Osteocyte (in vitro differentiated cells): ENCODE results near the gene TLX2. TPM values are rescaled to one million over a fixed set of nuclear protein-coding genes. Genes with fewer than 3 reads are reported as not detected.

ENCODE experiments used
- DNase-seq: peaks from one replicate; pipeline ENCODE4 v3.0.0; 2021; ENCODE audit warnings: mixed read lengths; ENCODE audit not compliant: unreplicated experiment; ENCODE audit errors: extremely low spot score
- H3K27ac Mint-ChIP-seq: one replicate; pipeline ENCODE4 v1.8.0; 2021; ENCODE audit warnings: mild to moderate bottlenecking, mixed read lengths; ENCODE audit not compliant: unreplicated experiment
- H3K27me3 Mint-ChIP-seq: one replicate; pipeline ENCODE4 v1.8.0; 2021; ENCODE audit warnings: mixed read lengths; ENCODE audit not compliant: unreplicated experiment
- H3K36me3 Mint-ChIP-seq: one replicate; pipeline ENCODE4 v1.8.0; 2021; ENCODE audit warnings: mixed read lengths; ENCODE audit not compliant: unreplicated experiment
- H3K4me1 Mint-ChIP-seq: one replicate; pipeline ENCODE4 v1.8.0; 2021; ENCODE audit warnings: mixed read lengths; ENCODE audit not compliant: unreplicated experiment
- H3K4me3 Mint-ChIP-seq: one replicate; pipeline ENCODE4 v1.8.0; 2021; ENCODE audit warnings: mild to moderate bottlenecking, moderate library complexity, mixed read lengths; ENCODE audit not compliant: unreplicated experiment
- H3K9me3 Mint-ChIP-seq: one replicate; pipeline ENCODE4 v1.8.0; 2021; ENCODE audit warnings: mixed read lengths; ENCODE audit not compliant: unreplicated experiment
- total RNA-seq: library from RNA; stranded (reverse); gene quantifications from 2 replicates; pipeline ENCODE4 v1.2.1, GENCODE V29; 2021
- TF ChIP-seq, protein P1 (sequence below): fragments of 200-600 bp; sonication (generic); IDR thresholded peaks from 2 replicates; pipeline ENCODE4 v1.5.0; 2021; ENCODE audit warnings: antibody characterized with exemption, mild to moderate bottlenecking, moderate library complexity

Gene TLX2
- total RNA-seq, 1 donor from 2014 or later, result not detected

- H3K4me1 Mint-ChIP-seq, result peaks cover 45% of the 10 kb centered on the region
- no peak overlapping the region for H3K4me3 Mint-ChIP-seq
- no peaks in the 10 kb centered on the region for H3K36me3 Mint-ChIP-seq
- TF ChIP-seq, protein P1, sequence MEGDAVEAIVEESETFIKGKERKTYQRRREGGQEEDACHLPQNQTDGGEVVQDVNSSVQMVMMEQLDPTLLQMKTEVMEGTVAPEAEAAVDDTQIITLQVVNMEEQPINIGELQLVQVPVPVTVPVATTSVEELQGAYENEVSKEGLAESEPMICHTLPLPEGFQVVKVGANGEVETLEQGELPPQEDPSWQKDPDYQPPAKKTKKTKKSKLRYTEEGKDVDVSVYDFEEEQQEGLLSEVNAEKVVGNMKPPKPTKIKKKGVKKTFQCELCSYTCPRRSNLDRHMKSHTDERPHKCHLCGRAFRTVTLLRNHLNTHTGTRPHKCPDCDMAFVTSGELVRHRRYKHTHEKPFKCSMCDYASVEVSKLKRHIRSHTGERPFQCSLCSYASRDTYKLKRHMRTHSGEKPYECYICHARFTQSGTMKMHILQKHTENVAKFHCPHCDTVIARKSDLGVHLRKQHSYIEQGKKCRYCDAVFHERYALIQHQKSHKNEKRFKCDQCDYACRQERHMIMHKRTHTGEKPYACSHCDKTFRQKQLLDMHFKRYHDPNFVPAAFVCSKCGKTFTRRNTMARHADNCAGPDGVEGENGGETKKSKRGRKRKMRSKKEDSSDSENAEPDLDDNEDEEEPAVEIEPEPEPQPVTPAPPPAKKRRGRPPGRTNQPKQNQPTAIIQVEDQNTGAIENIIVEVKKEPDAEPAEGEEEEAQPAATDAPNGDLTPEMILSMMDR, result no peak
- H3K27ac Mint-ChIP-seq, result peak overlapping the region; percentile 64
- DNase-seq, result no peak
- H3K27me3 Mint-ChIP-seq, result no peaks in the 10 kb centered on the region
- H3K9me3 Mint-ChIP-seq, result no peaks in the 10 kb centered on the region
These were observed 52.5 kb downstream of the TLX2 start for GRCh38 chr2:74566754-74567085.

Other genes with a start within 250 kb of the TLX2 start
- 1.6 and 2.3 TPM in 2 replicates for gene SLC4A5, start 171.0 kb upstream of the TLX2 start, total RNA-seq
- gene DCTN1, start 134.1 kb upstream of the TLX2 start, total RNA-seq, result 182 and 186 TPM in 2 replicates
- 2.4 and 2.8 TPM in 2 replicates for gene C2orf81, start 92.8 kb upstream of the TLX2 start, total RNA-seq
- gene WDR54, start 92.7 kb upstream of the TLX2 start, total RNA-seq, result 15.8 and 16.2 TPM in 2 replicates
- 19.1 and 22.1 TPM in 2 replicates for gene RTKN, start 72.5 kb upstream of the TLX2 start, total RNA-seq
- gene INO80B, start 59.4 kb upstream of the TLX2 start, total RNA-seq, result 34.9 and 41.9 TPM in 2 replicates
- 86.3 and 96.1 TPM in 2 replicates for gene WBP1, start 56.0 kb upstream of the TLX2 start, total RNA-seq
- 55.9 and 59.5 TPM in 2 replicates for gene MOGS, start 49.1 kb upstream of the TLX2 start, total RNA-seq
- gene MRPL53, start 41.8 kb upstream of the TLX2 start, total RNA-seq, result 61.5 and 67.5 TPM in 2 replicates
- gene CCDC142, start 31.5 kb upstream of the TLX2 start, total RNA-seq, result 20.6 TPM in 2 replicates
- gene TTC31, start 31.4 kb upstream of the TLX2 start, total RNA-seq, result 24.2 and 24.3 TPM in 2 replicates
- 1.0 and 1.1 TPM in 2 replicates for gene LBX2, start 14.8 kb upstream of the TLX2 start, total RNA-seq
- gene PCGF1, start 6.8 kb upstream of the TLX2 start, total RNA-seq, result 32.2 and 32.5 TPM in 2 replicates
- gene DQX1, start 11.8 kb downstream of the TLX2 start, total RNA-seq, result 0.26 and 0.32 TPM in 2 replicates
- 96.3 and 97.1 TPM in 2 replicates for gene AUP1, start 15.3 kb downstream of the TLX2 start, total RNA-seq
- gene HTRA2, start 15.5 kb downstream of the TLX2 start, total RNA-seq, result 32.0 and 32.3 TPM in 2 replicates
- 58.1 and 62.1 TPM in 2 replicates for gene LOXL3, start 39.5 kb downstream of the TLX2 start, total RNA-seq
- gene DOK1, start 40.3 kb downstream of the TLX2 start, total RNA-seq, result 15.8 and 17.7 TPM in 2 replicates
- gene M1AP, start 133.9 kb downstream of the TLX2 start, total RNA-seq, result not detected in 2 replicates
- gene SEMA4F, start 139.8 kb downstream of the TLX2 start, total RNA-seq, result 12.1 and 14.2 TPM in 2 replicates